GM19238 (cell line): Measurements from ENCODE around the gene PSMG4.

Experiments used
- DNase-seq: peaks from one replicate; pipeline ENCODE4 v3.0.0; 2011; ENCODE audit warnings: low spot score; ENCODE audit not compliant: insufficient read length

PSMG4 gene

DNA sequence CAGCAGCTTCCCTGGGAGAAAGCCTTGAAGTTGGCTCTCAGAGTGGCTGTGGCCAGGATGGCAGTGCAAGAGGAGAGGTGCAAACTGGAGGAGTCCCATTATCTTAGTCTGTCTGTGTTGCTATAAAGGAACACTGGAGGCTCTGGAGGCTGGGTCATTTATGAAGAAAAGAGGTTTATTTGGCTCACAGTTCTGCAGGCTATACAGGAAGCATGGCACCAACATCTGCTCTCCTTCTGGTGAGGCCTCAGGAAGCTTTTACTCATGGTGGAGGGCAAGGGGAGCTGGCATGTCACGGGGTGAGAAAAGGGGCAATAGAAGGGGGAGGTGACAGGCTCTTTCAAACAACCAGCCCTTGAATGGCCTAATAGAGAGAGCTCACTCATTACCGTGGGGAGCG is 47.1 kb downstream of the PSMG4 start:
- no peak for DNase-seq

DNA sequence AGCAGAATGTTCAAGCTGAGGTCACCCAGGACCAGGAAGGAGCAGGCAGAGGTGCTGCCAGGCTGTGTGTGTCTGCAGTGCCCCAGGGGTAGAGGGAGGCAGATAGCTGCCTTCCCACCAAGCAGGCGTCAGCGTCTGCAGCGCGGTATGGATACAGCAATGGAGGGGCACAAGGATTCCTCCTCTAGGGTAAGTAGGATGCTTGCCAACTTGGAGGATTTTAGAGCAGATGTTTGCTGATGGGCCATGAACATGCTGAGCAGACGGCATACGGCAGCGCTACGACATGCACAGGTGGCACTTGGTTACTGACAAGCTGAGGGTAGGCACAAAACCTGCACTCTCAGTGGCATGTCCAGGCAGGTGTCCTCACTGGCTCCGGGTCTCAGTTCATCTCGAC is 48.1 kb downstream of the PSMG4 start:
- DNase-seq: no peak

DNA sequence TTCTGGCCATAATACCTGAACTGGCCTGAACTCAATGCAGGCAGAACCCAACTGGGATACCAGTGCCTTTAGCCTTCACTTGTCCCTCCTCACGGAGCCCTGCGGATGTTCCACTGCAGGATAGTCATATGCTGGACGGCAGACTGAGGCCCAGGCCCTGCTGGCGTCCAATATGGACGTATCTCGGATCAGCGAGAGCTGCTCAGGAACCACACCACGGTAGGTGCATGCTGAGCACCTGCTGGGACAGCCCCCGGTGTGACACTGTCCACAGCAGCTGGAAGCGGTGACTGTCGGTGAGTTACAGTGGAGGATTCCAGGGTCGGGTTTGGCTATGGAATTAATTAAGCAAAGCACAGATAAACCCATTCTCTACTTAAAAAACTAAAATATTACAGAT is 48.7 kb downstream of the PSMG4 start:
- DNase-seq: no peak

DNA sequence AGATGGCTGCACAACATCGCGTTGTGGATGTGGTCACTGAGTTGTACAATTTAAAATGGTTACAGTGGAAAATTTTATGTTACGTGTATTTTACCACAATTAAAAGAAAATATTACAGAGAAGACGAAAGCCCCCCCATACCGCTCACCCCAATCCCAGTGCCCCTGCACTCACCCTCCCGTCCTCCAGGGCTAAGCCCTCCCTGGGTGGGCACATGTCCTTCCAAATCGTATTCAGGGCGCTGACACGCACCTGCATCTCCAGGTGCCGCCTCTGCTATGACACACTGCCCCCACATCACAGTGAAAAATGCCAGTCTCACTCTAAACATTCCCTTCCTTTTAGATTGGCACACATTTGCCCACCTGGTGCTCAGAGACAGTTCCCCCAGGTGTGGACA is 49.4 kb downstream of the PSMG4 start:
- DNase-seq: no peak

DNA sequence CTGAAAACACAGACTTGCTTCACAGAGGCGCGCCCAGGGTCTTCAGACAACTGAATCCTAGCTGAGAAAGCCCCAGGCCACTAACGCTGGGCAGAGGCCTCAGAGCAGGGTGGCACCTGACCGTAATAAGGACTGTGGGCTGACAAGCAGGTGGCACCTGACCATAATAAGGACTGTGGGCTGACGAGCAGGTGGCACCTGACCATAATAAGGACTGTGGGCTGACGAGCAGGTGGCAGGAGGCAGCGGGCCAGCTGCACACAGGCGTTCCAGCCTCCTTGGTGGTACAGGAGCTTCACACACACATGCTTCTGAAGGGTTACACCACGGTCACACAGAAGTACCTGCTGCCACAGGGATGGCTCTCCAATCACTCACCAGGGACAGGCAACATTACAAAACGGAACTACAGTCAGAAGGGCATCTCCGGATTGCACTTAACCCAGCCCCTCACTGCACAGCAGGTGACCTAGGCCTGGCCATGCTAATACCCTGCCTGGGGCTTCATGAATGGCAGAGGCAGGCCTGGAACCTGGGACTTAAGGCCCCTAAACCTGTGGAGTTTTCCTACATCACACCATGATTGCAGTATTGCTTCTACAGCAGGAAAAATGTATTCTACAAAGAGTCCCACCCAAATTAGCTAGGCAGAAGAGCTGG is 50.8 kb downstream of the PSMG4 start:
- no peak for DNase-seq

DNA sequence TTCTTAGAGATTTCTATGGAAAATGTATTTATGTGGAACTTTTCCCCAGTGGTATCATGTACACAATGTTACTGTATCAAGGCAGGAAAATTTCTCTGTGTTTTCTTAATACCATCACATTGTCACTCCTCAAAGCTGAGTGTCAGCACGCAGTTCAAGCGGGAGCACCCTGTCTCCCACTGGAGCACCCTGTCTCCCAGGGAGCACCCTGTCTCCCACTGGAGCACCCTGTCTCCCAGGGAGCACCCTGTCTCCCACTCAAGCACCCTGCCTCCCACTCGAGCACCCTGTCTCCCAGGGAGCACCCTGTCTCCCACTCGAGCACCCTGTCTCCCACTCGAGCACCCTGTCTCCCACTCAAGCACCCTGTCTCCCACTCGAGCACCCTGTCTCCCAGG is 51.3 kb downstream of the PSMG4 start:
- DNase-seq: no peak

DNA sequence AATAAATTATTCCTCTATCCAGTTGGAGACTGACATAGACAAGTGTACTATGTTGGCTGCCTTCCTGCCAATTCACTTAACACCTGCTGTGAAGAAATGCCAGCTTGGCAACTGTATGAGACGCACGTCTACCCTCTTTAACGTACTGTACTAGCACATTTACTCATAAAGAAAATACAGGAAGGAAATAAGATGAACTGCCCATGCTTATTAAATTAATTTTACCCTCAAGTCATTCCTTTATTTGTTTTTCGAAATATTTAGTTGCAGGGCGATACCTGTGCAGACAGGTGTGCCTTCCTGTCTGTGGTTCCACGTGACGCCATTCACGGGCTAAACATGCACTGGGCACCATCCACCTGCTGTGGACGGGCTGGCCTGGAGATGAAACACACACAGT is 52.0 kb downstream of the PSMG4 start:
- no peak for DNase-seq

DNA sequence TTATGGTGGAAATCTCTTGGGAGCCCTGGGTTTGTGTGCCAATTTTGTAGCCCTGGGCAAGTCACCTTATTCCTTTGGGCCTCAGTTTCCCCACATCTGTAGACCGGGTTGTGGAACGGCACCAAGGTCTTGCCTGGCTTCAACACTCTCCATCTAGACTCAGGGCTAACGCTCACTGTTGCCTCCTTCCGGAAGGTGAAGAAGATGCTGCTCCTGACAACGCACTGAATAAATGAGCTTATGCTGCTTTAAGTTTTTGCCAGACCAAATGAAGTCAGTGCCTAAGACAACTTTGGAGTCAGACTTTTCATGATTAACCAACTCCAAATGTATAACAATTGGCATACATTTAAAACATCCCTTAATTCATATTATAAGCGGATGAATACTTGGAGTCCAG is 53.1 kb downstream of the PSMG4 start:
- no peak for DNase-seq

DNA sequence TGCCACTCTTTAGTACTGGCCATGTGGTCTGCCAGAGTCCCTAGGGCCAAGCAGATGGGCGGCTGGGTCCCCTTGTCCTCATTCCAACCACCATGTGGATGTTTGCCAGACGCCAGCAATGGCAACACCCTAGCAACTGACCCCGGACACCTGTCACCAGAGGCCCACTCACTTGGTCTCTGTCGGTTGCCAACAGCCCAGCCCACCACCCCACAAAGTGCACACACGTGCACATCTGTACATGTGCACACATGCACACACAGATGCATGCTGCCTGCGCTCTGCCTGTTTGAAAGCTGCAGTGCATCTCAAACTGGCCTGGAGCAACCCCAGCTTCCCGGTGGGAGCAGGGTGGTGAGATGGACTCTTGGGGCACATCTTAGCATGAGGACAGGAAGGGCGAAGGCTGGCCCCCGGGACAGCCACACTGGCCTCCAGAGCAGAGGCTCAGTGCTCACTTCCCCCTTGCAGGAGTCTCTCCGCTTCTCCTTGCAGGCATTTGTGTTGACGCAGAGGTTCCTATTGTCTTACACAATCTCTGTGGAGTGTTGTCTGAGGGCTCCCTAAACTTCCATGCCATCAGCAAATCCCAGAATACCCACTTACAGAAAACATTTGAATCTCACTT is 54.0 kb downstream of the PSMG4 start:
- DNase-seq: no peak

DNA sequence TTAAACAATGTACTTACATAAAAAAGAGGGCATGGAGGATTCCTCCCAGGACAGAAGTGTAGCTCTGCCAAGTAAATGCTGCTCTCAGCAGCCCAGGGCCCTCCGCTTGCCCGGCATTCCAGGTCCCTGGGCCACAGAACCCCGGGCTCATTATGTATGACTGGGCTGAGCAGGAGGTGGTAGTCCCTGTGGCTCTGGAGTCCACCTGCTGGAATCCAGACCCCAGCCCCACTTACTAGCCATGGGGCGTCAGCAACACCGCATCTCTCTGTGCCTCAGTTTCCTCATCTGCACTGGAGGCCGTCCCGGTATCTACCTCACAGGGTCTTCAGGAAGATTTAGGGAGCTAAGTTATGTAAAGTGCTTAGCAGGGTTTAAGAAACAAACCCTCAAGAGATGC is 55.4 kb downstream of the PSMG4 start:
- no peak for DNase-seq

DNA sequence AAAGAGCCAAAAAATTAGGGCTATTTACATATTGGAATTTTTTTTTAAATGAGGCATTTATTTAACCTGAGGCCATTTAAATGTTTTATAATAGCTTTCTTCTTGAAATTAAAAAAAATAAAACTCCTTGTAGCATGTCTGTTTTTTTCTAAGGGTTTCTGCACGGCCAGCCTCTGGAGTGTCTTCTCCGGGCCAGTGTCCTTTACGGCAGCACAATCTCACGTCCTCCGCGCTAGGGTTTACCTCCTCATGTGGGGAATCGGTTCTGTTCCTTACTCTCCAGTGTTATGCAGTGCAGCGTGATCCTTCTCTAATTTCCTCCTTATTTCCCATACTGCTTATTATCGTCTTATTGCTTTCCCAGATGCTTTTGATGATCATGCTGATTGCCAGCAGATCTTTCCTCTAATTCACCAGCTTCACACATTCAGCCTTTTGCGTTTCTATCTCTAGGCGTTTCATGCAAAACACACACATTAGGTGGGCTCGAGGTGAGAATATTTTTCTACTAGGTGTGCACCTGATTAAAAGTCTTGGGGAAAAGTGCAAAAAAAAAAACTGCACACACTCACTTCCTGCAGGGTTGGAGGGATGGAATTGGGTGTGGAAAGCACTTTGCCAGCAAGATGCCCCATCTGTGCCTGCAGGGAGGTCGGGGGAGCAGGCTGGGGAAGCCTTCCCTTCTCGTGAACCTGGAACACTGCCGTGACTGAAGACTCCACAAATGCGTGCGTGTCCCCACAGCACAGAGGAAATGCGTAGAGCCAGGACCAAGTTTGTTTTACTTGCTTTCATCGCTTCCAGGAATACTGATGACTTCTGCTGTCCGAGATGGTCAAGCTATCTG is 56.1 kb downstream of the PSMG4 start:
- no peak for DNase-seq

DNA sequence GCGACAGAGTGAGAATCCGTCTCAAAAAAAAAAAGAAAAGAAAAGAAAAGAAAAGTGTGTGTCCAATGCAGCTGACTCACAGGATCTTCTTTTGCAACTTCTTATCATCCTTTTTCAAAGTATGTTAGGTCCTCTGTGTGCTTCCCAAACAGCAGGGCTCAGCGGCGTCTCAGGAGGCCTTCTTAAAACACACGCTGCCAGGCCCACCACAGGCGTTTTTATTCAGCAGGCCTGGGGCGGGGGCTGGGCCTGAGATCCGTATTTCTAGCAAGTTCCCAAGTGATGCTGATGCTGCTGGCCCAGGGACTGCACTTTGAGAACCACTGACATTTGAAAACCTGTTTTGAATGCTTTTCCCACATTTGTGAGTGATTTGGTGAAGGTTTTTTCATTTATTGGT is 57.1 kb downstream of the PSMG4 start:
- no peak for DNase-seq

DNA sequence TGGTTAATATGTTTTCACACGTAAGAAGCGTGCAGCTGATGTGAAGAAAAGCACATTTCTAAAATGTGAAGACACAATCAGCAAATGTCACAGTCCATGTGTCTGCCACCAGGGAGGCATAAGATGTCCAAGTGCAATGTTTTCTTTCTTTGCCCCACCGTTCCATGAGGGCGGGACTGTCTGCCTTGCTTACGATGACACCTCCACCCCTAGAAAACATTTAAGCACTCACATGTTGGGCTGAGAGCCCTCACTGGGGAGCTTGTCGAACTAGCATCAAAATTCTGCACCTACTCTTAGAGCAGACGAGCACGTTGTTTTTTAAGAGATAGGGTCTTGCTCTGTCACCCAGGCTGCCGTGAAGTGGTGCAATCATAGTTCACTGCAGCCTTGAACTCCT is 57.6 kb downstream of the PSMG4 start:
- DNase-seq: no peak

DNA sequence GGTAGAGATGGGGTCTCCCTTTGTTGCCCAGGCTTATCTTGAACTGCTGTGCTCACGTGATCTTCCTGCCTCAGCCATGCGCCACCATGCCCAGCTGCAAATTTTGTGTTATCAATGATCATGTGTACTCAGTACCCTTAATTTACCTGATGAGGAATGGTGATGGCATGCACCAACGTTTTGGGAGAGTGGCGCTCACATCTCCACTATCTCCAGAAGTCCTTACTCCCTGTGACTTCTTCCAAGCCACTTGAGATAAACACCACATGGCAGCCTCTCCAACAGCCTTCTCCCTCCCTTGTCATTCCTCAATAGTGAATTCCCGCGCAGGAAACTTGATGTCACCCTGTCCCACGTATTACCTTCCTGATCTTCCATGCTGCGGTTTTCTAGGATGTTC is 58.1 kb downstream of the PSMG4 start:
- no peak for DNase-seq
